Lower leg skin (tissue), 3 donors: ENCODE measurements around the gene NFATC2.

Source experiments
- POLR2A ChIP-seq, 2 donors: fragments of 450-650 bp; IDR thresholded peaks; one replicate each; pipeline ENCODE4 v1.6.1; 2016 to 2017; ENCODE audit warnings: antibody characterized with exemption in 2 of 2, mild to moderate bottlenecking in 1 of 2, moderate library complexity in 1 of 2
- TF ChIP-seq, protein P1 (sequence below), 3 donors: fragments of 450-650 bp; IDR thresholded peaks; one replicate each; pipeline ENCODE4 v1.5.1; 2016; ENCODE audit warnings: antibody characterized with exemption in 3 of 3, mild to moderate bottlenecking in 3 of 3, moderate library complexity in 2 of 3

DNA sequence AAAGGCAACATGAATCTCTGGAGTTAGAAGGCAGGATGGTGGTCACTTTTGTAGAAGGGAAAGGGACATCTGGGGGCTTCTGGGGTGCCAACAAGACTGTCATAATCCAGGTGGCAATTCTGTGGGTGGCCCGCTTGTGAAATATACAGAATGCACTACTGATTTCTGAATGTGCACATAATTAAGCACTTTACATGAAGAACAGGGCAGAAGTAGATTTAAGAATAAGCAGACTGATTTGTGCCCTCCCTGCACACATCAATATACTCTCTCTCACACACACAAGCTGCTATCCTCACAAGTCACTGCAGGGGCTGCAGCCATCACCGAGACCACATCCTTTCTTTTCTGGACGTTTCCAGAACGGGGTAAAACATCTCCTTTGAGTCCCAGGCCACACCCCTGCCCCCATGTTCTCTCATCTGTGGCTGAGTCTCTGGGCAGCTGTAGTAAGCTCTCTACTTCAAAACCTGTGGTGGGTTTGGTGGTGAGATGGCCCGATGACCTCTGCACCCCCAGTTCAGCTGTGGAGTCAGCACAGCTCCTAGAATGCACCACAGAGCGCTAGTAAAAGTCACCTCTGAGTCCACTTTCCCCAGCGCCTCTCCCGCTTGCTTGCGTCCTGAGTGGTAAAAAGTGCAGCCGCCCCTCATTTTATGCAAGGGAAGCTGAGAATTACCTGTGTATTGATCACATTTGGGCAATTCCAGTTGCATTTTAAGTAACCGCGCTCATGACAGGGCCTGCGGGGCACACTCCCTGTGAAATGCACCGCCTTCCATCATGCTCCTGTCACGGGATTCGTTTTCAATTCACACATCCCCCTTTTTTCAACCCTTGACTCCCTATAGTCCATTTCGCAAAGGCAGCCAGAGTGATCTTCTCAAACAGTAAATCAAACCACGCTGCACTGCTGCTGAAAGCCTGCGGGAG lies 115.5 kb downstream of the NFATC2 start:
- no peak for TF ChIP-seq POLR2A (IDR thresholded peaks at IDR 0.05)
- TF ChIP-seq, protein P1, sequence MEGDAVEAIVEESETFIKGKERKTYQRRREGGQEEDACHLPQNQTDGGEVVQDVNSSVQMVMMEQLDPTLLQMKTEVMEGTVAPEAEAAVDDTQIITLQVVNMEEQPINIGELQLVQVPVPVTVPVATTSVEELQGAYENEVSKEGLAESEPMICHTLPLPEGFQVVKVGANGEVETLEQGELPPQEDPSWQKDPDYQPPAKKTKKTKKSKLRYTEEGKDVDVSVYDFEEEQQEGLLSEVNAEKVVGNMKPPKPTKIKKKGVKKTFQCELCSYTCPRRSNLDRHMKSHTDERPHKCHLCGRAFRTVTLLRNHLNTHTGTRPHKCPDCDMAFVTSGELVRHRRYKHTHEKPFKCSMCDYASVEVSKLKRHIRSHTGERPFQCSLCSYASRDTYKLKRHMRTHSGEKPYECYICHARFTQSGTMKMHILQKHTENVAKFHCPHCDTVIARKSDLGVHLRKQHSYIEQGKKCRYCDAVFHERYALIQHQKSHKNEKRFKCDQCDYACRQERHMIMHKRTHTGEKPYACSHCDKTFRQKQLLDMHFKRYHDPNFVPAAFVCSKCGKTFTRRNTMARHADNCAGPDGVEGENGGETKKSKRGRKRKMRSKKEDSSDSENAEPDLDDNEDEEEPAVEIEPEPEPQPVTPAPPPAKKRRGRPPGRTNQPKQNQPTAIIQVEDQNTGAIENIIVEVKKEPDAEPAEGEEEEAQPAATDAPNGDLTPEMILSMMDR (IDR thresholded peaks at IDR 0.05): no peak
